Hypothalamus (tissue), 51 donors: ENCODE data around the gene GPR183.
A peak's percentile ranks its signal among the peaks of the same experiment; 100 is the strongest.

ENCODE experiments used
- DNase-seq, 51 donors: peaks; one replicate each; lab custom pipeline; 2025; lab: John Stamatoyannopoulos, UW

Gene GPR183

GRCh38 chr13:99272481-99272880, 34.7 kb downstream of the GPR183 start:
- no peak for DNase-seq

GRCh38 chr13:99271249-99271648, 36.0 kb downstream of the GPR183 start:
- no peak for DNase-seq

GRCh38 chr13:99270518-99270917, 36.7 kb downstream of the GPR183 start:
- DNase-seq = no peak

GRCh38 chr13:99269627-99270241, 37.5 kb downstream of the GPR183 start:
- peak in 4 of 51 donors; percentile 4 to 24 (median 10) for DNase-seq

- no peak for DNase-seq
These were observed 38.4 kb downstream of the GPR183 start for GRCh38 chr13:99268822-99269221.

- no peak for DNase-seq
These were observed 39.3 kb downstream of the GPR183 start for GRCh38 chr13:99267927-99268326.

- DNase-seq = no peak
These were observed 40.4 kb downstream of the GPR183 start for GRCh38 chr13:99266827-99267226.

GRCh38 chr13:99265821-99266426, 41.3 kb downstream of the GPR183 start:
- DNase-seq = peak in 1 of 51 donors; percentile 32

- no peak for DNase-seq
These were observed 41.9 kb downstream of the GPR183 start for GRCh38 chr13:99265162-99265800.

- DNase-seq = no peak
These were observed 43.1 kb downstream of the GPR183 start for GRCh38 chr13:99264051-99264450.

GRCh38 chr13:99263126-99263785, 43.9 kb downstream of the GPR183 start:
- DNase-seq = no peak

- DNase-seq = no peak
These were observed 46.1 kb downstream of the GPR183 start for GRCh38 chr13:99261059-99261458.

- DNase-seq = no peak
These were observed 47.0 kb downstream of the GPR183 start for GRCh38 chr13:99260216-99260615.

GRCh38 chr13:99258946-99259345, 48.3 kb downstream of the GPR183 start:
- no peak for DNase-seq

GRCh38 chr13:99258210-99258860, 48.9 kb downstream of the GPR183 start, which contains the start of gene GPR18:
GPR18 (minus strand) TSS chr13:99258379; CDS start chr13:99255872, 2,507 bp downstream.
- DNase-seq = no peak

- no peak for DNase-seq
These were observed 49.9 kb downstream of the GPR183 start for GRCh38 chr13:99257291-99257690.

- no peak for DNase-seq
These were observed 50.5 kb downstream of the GPR183 start for GRCh38 chr13:99256709-99257108.

- no peak for DNase-seq
These were observed 50.9 kb downstream of the GPR183 start for GRCh38 chr13:99256283-99256682.

GRCh38 chr13:99255271-99255670, 51.9 kb downstream of the GPR183 start:
- DNase-seq = no peak

GRCh38 chr13:99254830-99255229, 52.4 kb downstream of the GPR183 start:
- no peak for DNase-seq

- no peak for DNase-seq
These were observed 55.3 kb downstream of the GPR183 start for GRCh38 chr13:99251921-99252320.
